Measurements from ENCODE around the gene AAK1.

Gene AAK1

GRCh38 chr2:69514406-69514805 is 129.1 kb downstream of the AAK1 start:
- no peak for ATAC-seq (ENCODE audit: insufficient read depth, low read depth)
- H3K9ac ChIP-seq (ENCODE audit: low read depth, low read length): no peak overlapping the region
- H3K36me3 ChIP-seq (ENCODE audit: insufficient read depth, low read length): peaks cover 94% of the 10 kb centered on the region
- no peak for TF ChIP-seq CTCF (IDR thresholded peaks at IDR 0.05; ENCODE audit: borderline replicate concordance, extremely low read depth, low read length, poor library complexity, severe bottlenecking)
- no peak for TF ChIP-seq EZH2 (IDR thresholded peaks at IDR 0.05; ENCODE audit: borderline replicate concordance, low read depth, low read length, severe bottlenecking)
- H3K4me3 ChIP-seq (ENCODE audit: low read depth in 1 of 2, low read length in 2 of 2): no peak overlapping the region
- DNase-seq: no peak
- H3K27me3 ChIP-seq (ENCODE audit: insufficient read depth, low read length, poor library complexity): no peaks in the 10 kb centered on the region
- H3K4me1 ChIP-seq (ENCODE audit: insufficient read depth, low read length): no peaks in the 10 kb centered on the region
- H3K4me2 ChIP-seq (ENCODE audit: insufficient read depth, low read length): no peak overlapping the region
- no peak overlapping the region for H2AFZ ChIP-seq (ENCODE audit: low read depth, low read length)
- no peaks in the 10 kb centered on the region for H4K20me1 ChIP-seq (ENCODE audit: insufficient read depth, low read length)
- H3K79me2 ChIP-seq (ENCODE audit: insufficient read depth, low read length): no peaks in the 10 kb centered on the region
- no peak overlapping the region for H3K27ac ChIP-seq (ENCODE audit: low read length)
- H3K9me3 ChIP-seq (ENCODE audit: insufficient read depth, low read length, severe bottlenecking): no peaks in the 10 kb centered on the region

GRCh38 chr2:69512446-69512845 is 131.1 kb downstream of the AAK1 start:
- DNase-seq: no peak

GRCh38 chr2:69510204-69510603 is 133.3 kb downstream of the AAK1 start:
- TF ChIP-seq EZH2 (IDR thresholded peaks at IDR 0.05; ENCODE audit: borderline replicate concordance, low read depth, low read length, severe bottlenecking) (no peak), CTCF (IDR thresholded peaks at IDR 0.05; ENCODE audit: borderline replicate concordance, extremely low read depth, low read length, poor library complexity, severe bottlenecking) (no peak)
- no peak for ATAC-seq (ENCODE audit: insufficient read depth, low read depth)
- H3K79me2 ChIP-seq (ENCODE audit: insufficient read depth, low read length): no peaks in the 10 kb centered on the region
- no peak for DNase-seq
- H3K9ac ChIP-seq (ENCODE audit: low read depth, low read length): no peak overlapping the region
- H3K4me1 ChIP-seq (ENCODE audit: insufficient read depth, low read length): no peaks in the 10 kb centered on the region
- H3K4me2 ChIP-seq (ENCODE audit: insufficient read depth, low read length): no peak overlapping the region
- H4K20me1 ChIP-seq (ENCODE audit: insufficient read depth, low read length): no peaks in the 10 kb centered on the region; the same call in 1 of the 2 replicates
- H3K36me3 ChIP-seq (ENCODE audit: insufficient read depth, low read length): peaks cover 97% of the 10 kb centered on the region
- H3K27ac ChIP-seq (ENCODE audit: low read length): no peak overlapping the region
- no peaks in the 10 kb centered on the region for H3K27me3 ChIP-seq (ENCODE audit: insufficient read depth, low read length, poor library complexity)
- H3K4me3 ChIP-seq (ENCODE audit: low read depth in 1 of 2, low read length in 2 of 2): no peak overlapping the region
- no peaks in the 10 kb centered on the region for H3K9me3 ChIP-seq (ENCODE audit: insufficient read depth, low read length, severe bottlenecking)
- no peak overlapping the region for H2AFZ ChIP-seq (ENCODE audit: low read depth, low read length)

More at GRCh38 chr2:69512446-69512845, 131.1 kb downstream of the AAK1 start:
- ATAC-seq (ENCODE audit: insufficient read depth, low read depth): no peak
- peaks cover 97% of the 10 kb centered on the region for H3K36me3 ChIP-seq (ENCODE audit: insufficient read depth, low read length)
- H3K9me3 ChIP-seq (ENCODE audit: insufficient read depth, low read length, severe bottlenecking): no peaks in the 10 kb centered on the region
- H2AFZ ChIP-seq (ENCODE audit: low read depth, low read length): no peak overlapping the region
- H3K27me3 ChIP-seq (ENCODE audit: insufficient read depth, low read length, poor library complexity): no peaks in the 10 kb centered on the region
- no peak overlapping the region for H3K27ac ChIP-seq (ENCODE audit: low read length)
- TF ChIP-seq CTCF (IDR thresholded peaks at IDR 0.05; ENCODE audit: borderline replicate concordance, extremely low read depth, low read length, poor library complexity, severe bottlenecking) (no peak), EZH2 (IDR thresholded peaks at IDR 0.05; ENCODE audit: borderline replicate concordance, low read depth, low read length, severe bottlenecking) (no peak)
- H3K79me2 ChIP-seq (ENCODE audit: insufficient read depth, low read length): no peaks in the 10 kb centered on the region
- H3K9ac ChIP-seq (ENCODE audit: low read depth, low read length): no peak overlapping the region
- no peak overlapping the region for H3K4me3 ChIP-seq (ENCODE audit: low read depth in 1 of 2, low read length in 2 of 2)
- no peaks in the 10 kb centered on the region for H3K4me1 ChIP-seq (ENCODE audit: insufficient read depth, low read length)
- no peak overlapping the region for H3K4me2 ChIP-seq (ENCODE audit: insufficient read depth, low read length)
- H4K20me1 ChIP-seq (ENCODE audit: insufficient read depth, low read length): no peaks in the 10 kb centered on the region; the same call in 1 of the 2 replicates

GRCh38 chr2:69509750-69510140 is 133.8 kb downstream of the AAK1 start:
- no peak overlapping the region for H3K27ac ChIP-seq (ENCODE audit: low read length)
- H3K4me1 ChIP-seq (ENCODE audit: insufficient read depth, low read length): no peaks in the 10 kb centered on the region
- H3K9ac ChIP-seq (ENCODE audit: low read depth, low read length): no peak overlapping the region
- no peak overlapping the region for H2AFZ ChIP-seq (ENCODE audit: low read depth, low read length)
- no peaks in the 10 kb centered on the region; the same call in 1 of the 2 replicates for H4K20me1 ChIP-seq (ENCODE audit: insufficient read depth, low read length)
- no peak overlapping the region for H3K4me2 ChIP-seq (ENCODE audit: insufficient read depth, low read length)
- no peaks in the 10 kb centered on the region for H3K79me2 ChIP-seq (ENCODE audit: insufficient read depth, low read length)
- no peaks in the 10 kb centered on the region for H3K27me3 ChIP-seq (ENCODE audit: insufficient read depth, low read length, poor library complexity)
- no peak for TF ChIP-seq EZH2 (IDR thresholded peaks at IDR 0.05; ENCODE audit: borderline replicate concordance, low read depth, low read length, severe bottlenecking)
- no peak for TF ChIP-seq CTCF (IDR thresholded peaks at IDR 0.05; ENCODE audit: borderline replicate concordance, extremely low read depth, low read length, poor library complexity, severe bottlenecking)
- peaks cover 97% of the 10 kb centered on the region for H3K36me3 ChIP-seq (ENCODE audit: insufficient read depth, low read length)
- no peak for DNase-seq
- ATAC-seq (ENCODE audit: insufficient read depth, low read depth): no peak
- no peaks in the 10 kb centered on the region for H3K9me3 ChIP-seq (ENCODE audit: insufficient read depth, low read length, severe bottlenecking)
- H3K4me3 ChIP-seq (ENCODE audit: low read depth in 1 of 2, low read length in 2 of 2): no peak overlapping the region
